Upper lobe of right lung (tissue), 1 donor: ENCODE results near the gene TUBB3. TPM values are rescaled to one million over a fixed set of nuclear protein-coding genes. Genes with fewer than 3 reads are reported as not detected.

Experiments used
- ATAC-seq: fragments of 200-7000 bp; cut with Tn5 transposase; one replicate; pipeline ENCODE4 v1.9.1; 2020; ENCODE audit warnings: mild to moderate bottlenecking, moderate library complexity
- DNase-seq: peaks from one replicate; pipeline ENCODE4 v3.0.0-alpha.2; 2020
- H3K27ac ChIP-seq: fragments of 200-600 bp; one replicate; pipeline ENCODE4 v1.8.0; 2022
- H3K27me3 ChIP-seq: fragments of 200-600 bp; one replicate; pipeline ENCODE4 v1.8.0; 2022; ENCODE audit warnings: mild to moderate bottlenecking
- H3K36me3 ChIP-seq: fragments of 200-600 bp; one replicate; pipeline ENCODE4 v1.8.0; 2022
- H3K4me1 ChIP-seq: fragments of 200-600 bp; one replicate; pipeline ENCODE4 v1.8.0; 2022
- H3K4me3 ChIP-seq: fragments of 200-600 bp; one replicate; pipeline ENCODE4 v1.8.0; 2022; ENCODE audit warnings: mild to moderate bottlenecking
- H3K9me3 ChIP-seq: fragments of 200-600 bp; one replicate; pipeline ENCODE4 v1.8.0; 2022
- CTCF ChIP-seq: fragments of 200-600 bp; IDR thresholded peaks from one replicate; pipeline ENCODE4 v1.8.0; 2022; ENCODE audit warnings: antibody characterized with exemption
- intact Hi-C: fragments of 100-400 bp; cut with DNase I; formaldehyde crosslinking; loops from one replicate; pipeline ENCODE4 v1.11.0; 2022
- total RNA-seq: library from RNA; stranded (reverse); fragmentation: NEBNext Ultra II Directional; extraction: Animal tissue kit (Norgen Biotek cat#: 25700); gene quantifications from one replicate; pipeline ENCODE4 v1.2.1, GENCODE V29; 2021
- donor health status: DM: no; HTN: yes; CAD: no; lungs with severe emphysema.

Gene TUBB3
- total RNA-seq, 1 donor from 2014 or later: 1.5 TPM

GRCh38 chr16:89972244-89973234 lies 49.4 kb downstream of the TUBB3 start:
- intact Hi-C loops: no loop called here
- peak; percentile 96 for ATAC-seq
- H3K36me3 ChIP-seq: peaks cover 5% of the 10 kb centered on the region
- peak; percentile 97 for DNase-seq
- no peaks in the 10 kb centered on the region for H3K27me3 ChIP-seq
- peak overlapping the region; percentile 95 for H3K27ac ChIP-seq
- peaks cover 22% of the 10 kb centered on the region for H3K4me1 ChIP-seq
- H3K9me3 ChIP-seq: no peaks in the 10 kb centered on the region
- H3K4me3 ChIP-seq: peak overlapping the region; percentile 94
- TF ChIP-seq CTCF: no peak

GRCh38 chr16:89973235-89973634 lies 50.1 kb downstream of the TUBB3 start:
- Histone ChIP-seq H3K36me3 (peaks cover 12% of the 10 kb centered on the region), H3K4me3 (peak overlapping the region; percentile 94), H3K4me1 (peaks cover 22% of the 10 kb centered on the region), H3K27ac (peak overlapping the region; percentile 95), H3K9me3 (no peaks in the 10 kb centered on the region), H3K27me3 (no peaks in the 10 kb centered on the region)
- TF ChIP-seq CTCF: no peak
- no peak for ATAC-seq
- DNase-seq: no peak
- intact Hi-C loops: no loop called here

GRCh38 chr16:89973654-89974335 lies 50.7 kb downstream of the TUBB3 start:
- ATAC-seq: no peak
- TF ChIP-seq CTCF: no peak
- no peak for DNase-seq
- H3K27me3 ChIP-seq: no peaks in the 10 kb centered on the region
- intact Hi-C loops: no loop called here
- no peak overlapping the region for H3K27ac ChIP-seq
- H3K4me1 ChIP-seq: peaks cover 22% of the 10 kb centered on the region
- H3K9me3 ChIP-seq: no peaks in the 10 kb centered on the region
- H3K4me3 ChIP-seq: peak overlapping the region; percentile 94
- H3K36me3 ChIP-seq: peaks cover 15% of the 10 kb centered on the region

GRCh38 chr16:89974870-89975269 lies 51.7 kb downstream of the TUBB3 start:
- TF ChIP-seq CTCF: no peak
- DNase-seq: no peak
- Histone ChIP-seq H3K27ac (no peak overlapping the region), H3K9me3 (no peaks in the 10 kb centered on the region), H3K4me3 (no peak overlapping the region), H3K27me3 (no peaks in the 10 kb centered on the region), H3K36me3 (peaks cover 26% of the 10 kb centered on the region), H3K4me1 (peaks cover 22% of the 10 kb centered on the region)
- ATAC-seq: no peak
- intact Hi-C loops: no loop called here

- Histone ChIP-seq H3K27ac (no peak overlapping the region), H3K36me3 (peaks cover 87% of the 10 kb centered on the region), H3K4me3 (no peak overlapping the region), H3K27me3 (no peaks in the 10 kb centered on the region), H3K9me3 (no peaks in the 10 kb centered on the region), H3K4me1 (no peaks in the 10 kb centered on the region)
- DNase-seq (no peak), ATAC-seq (no peak)
- TF ChIP-seq CTCF: no peak
- intact Hi-C loops: no loop called here
Observed at GRCh38 chr16:89981414-89981813, 58.3 kb downstream of the TUBB3 start.
